Kidney epithelial cell (primary cell): ENCODE results near the gene OGA. TPM values are rescaled to one million over a fixed set of nuclear protein-coding genes. Genes with fewer than 3 reads are reported as not detected.

Experiments used
- DNase-seq: peaks from one replicate; pipeline ENCODE4 v3.0.0-alpha.2; 2010; ENCODE audit warnings: low read depth
- H3K27me3 ChIP-seq: 2 replicates; pipeline ENCODE4 v1.6.0; 2011; ENCODE audit warnings: low read length; ENCODE audit not compliant: control insufficient read depth, insufficient read depth
- H3K36me3 ChIP-seq: 2 replicates; pipeline ENCODE4 v1.5.1; 2011; ENCODE audit warnings: low read length; ENCODE audit not compliant: control insufficient read depth, insufficient read depth
- H3K4me3 ChIP-seq: 2 replicates; pipeline ENCODE4 v1.5.1; 2011; ENCODE audit warnings: low read depth, mild to moderate bottlenecking, control low read depth, low read length
- total RNA-seq: library from RNA; depleted of rRNA; stranded (reverse); fragments of >200 nt; gene quantifications from 2 replicates; pipeline ENCODE4 v1.2.3, GENCODE V29; 2015
- TF ChIP-seq, protein P1 (sequence below): IDR thresholded peaks from 2 replicates; pipeline ENCODE4 v1.5.1; 2011; ENCODE audit warnings: mild to moderate bottlenecking, moderate library complexity, low read length, control low read depth, inconsistent platforms; ENCODE audit not compliant: insufficient read depth, poor library complexity, severe bottlenecking

The OGA gene
- total RNA-seq, 1 donor from 2014 or later, result 78.9 TPM

- TF ChIP-seq, protein P1, sequence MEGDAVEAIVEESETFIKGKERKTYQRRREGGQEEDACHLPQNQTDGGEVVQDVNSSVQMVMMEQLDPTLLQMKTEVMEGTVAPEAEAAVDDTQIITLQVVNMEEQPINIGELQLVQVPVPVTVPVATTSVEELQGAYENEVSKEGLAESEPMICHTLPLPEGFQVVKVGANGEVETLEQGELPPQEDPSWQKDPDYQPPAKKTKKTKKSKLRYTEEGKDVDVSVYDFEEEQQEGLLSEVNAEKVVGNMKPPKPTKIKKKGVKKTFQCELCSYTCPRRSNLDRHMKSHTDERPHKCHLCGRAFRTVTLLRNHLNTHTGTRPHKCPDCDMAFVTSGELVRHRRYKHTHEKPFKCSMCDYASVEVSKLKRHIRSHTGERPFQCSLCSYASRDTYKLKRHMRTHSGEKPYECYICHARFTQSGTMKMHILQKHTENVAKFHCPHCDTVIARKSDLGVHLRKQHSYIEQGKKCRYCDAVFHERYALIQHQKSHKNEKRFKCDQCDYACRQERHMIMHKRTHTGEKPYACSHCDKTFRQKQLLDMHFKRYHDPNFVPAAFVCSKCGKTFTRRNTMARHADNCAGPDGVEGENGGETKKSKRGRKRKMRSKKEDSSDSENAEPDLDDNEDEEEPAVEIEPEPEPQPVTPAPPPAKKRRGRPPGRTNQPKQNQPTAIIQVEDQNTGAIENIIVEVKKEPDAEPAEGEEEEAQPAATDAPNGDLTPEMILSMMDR, result peak; percentile 46
- Histone ChIP-seq H3K27me3 (peaks cover 15% of the 10 kb centered on the region), H3K36me3 (no peaks in the 10 kb centered on the region), H3K4me3 (no peak within 1 kb of the TSS)
- DNase-seq, result no peak
These were observed 25.1 kb upstream of the OGA start, which contains the start of gene KCNIP2 for GRCh38 chr10:101843032-101844021. Gene KCNIP2 (minus strand): TSS chr10:101843800. CDS start chr10:101843568, 232 bp downstream.

DNA sequence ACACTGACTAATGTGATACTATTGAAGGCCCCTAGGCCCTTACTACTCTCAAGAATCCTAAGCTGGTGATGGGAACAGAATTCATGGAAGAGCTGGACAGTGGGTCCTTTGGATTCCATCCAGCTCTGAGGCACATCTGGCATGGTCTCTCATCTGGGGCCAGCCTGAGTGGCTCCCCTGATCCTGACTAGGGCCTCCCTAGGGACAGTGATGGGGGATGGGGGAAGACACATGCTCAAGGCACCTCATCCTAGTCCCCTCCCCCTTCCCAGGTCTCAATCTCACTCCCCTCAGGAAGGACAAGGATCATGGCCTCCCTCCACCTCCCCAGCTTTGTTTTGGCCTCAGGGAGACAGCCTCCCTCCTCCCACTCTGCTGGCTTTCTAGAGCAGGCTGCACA lies 23.6 kb upstream of the OGA start:
- peaks cover 15% of the 10 kb centered on the region for H3K27me3 ChIP-seq
- TF ChIP-seq, protein P1, result no peak
- no peaks in the 10 kb centered on the region for H3K36me3 ChIP-seq
- H3K4me3 ChIP-seq, result no peak overlapping the region
- DNase-seq, result no peak

- Histone ChIP-seq H3K36me3 (no peaks in the 10 kb centered on the region), H3K27me3 (peaks cover 15% of the 10 kb centered on the region), H3K4me3 (no peak overlapping the region)
- TF ChIP-seq, protein P1, result peak; percentile 99
- no peak for DNase-seq
These were observed 22.7 kb upstream of the OGA start for GRCh38 chr10:101840741-101841453.

DNA sequence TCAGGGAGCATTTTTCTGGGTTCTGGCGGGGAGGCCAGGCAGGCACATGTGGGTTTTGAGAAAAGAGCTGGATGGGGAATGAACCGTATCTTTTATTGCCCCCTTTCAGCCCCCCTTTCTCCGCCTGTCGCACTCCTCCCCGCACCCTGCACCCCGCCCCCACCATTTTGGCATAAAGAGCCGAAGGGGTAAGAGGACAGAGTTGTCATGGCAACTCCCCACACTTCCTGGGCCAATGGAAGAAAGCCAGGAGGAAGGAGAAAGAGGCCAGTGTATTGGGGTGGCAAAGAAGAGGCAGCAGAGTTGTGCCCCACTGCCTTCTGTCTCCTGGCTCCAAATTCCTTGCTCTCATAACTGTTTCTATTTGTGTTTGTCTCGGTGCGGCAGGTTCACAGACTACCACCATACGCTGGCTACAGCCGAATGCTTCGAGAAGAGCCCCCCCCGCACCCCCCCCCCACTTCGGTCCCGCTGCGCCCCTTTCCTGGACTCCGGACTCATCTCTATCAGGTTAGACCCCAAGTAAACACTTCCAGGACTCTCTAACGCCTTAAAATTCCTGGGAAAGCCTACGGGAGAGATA lies 21.9 kb upstream of the OGA start:
- Histone ChIP-seq H3K36me3 (no peaks in the 10 kb centered on the region), H3K4me3 (no peak overlapping the region), H3K27me3 (peaks cover 15% of the 10 kb centered on the region)
- DNase-seq, result no peak
- TF ChIP-seq, protein P1, result no peak

DNA sequence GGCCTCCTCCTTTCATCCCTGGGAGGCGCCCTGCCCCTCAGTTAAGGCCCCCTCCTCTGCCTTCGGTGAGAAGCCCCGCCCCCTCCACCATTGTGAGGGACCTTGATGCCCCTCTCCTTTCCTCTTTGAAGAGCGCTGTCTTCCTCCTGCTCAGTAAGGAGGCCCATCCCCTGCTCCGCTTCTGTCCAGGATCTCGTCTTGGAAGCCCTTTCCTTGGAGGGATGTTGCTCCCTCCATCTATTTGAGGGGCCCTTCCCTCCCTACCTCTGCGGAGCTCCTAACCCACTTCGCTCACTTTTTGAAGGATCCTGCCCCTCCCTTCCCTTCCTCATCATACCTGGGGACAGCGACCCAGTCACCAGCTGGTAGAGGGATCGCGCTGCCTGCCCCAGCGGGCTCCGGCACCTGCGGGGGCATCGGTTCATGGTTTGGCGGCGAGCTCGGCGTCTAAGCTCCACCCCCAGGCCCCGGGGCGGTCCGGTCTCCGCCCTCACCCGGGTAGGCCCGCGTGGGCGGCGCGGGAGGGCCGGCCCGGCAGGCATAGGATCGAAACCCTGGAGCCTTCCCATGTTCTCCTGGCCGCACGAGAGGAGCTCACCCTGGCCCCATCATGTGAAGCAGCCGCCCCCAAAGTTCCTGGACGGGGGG lies 21.3 kb upstream of the OGA start:
- TF ChIP-seq, protein P1, result no peak
- no peak for DNase-seq
- Histone ChIP-seq H3K27me3 (peaks cover 15% of the 10 kb centered on the region), H3K4me3 (peak overlapping the region; percentile 10), H3K36me3 (no peaks in the 10 kb centered on the region)
